ENCODE results near the gene IGSF21. TPM values are rescaled to one million over a fixed set of nuclear protein-coding genes. Genes with fewer than 3 reads are reported as not detected.

The IGSF21 gene
- total RNA-seq, 4 donors from 2014 or later, result 1.2 to 19.1 (median 1.9) TPM; not detected in 1

- no peak for DNase-seq
- H3K27me3 ChIP-seq, result no peaks in the 10 kb centered on the region
- H3K4me1 ChIP-seq, result no peaks in the 10 kb centered on the region
- no peaks in the 10 kb centered on the region for H3K36me3 ChIP-seq
- intact Hi-C loops (cut with DNase I; ENCODE audit: low total_unique reads), result no loop called here
- no peak for TF ChIP-seq CTCF (IDR thresholded peaks at IDR 0.05)
- TF ChIP-seq POLR2A (IDR thresholded peaks at IDR 0.05), result no peak
- no peak overlapping the region for H3K4me3 ChIP-seq
- H3K27ac ChIP-seq, result no peak overlapping the region
- H3K9me3 ChIP-seq, result no peaks in the 10 kb centered on the region
These were observed 272.7 kb downstream of the IGSF21 start for GRCh38 chr1:18380288-18380687.

GRCh38 chr1:18384059-18384458 is 276.5 kb downstream of the IGSF21 start:
- no peak for DNase-seq
- no peaks in the 10 kb centered on the region for H3K27me3 ChIP-seq
- H3K4me1 ChIP-seq, result no peaks in the 10 kb centered on the region
- intact Hi-C loops (cut with DNase I; ENCODE audit: low total_unique reads), result no loop called here
- no peak overlapping the region for H3K4me3 ChIP-seq
- no peaks in the 10 kb centered on the region for H3K9me3 ChIP-seq
- H3K27ac ChIP-seq, result no peak overlapping the region
- no peaks in the 10 kb centered on the region for H3K36me3 ChIP-seq
- TF ChIP-seq CTCF (IDR thresholded peaks at IDR 0.05), result no peak
- no peak for TF ChIP-seq POLR2A (IDR thresholded peaks at IDR 0.05)

DNA sequence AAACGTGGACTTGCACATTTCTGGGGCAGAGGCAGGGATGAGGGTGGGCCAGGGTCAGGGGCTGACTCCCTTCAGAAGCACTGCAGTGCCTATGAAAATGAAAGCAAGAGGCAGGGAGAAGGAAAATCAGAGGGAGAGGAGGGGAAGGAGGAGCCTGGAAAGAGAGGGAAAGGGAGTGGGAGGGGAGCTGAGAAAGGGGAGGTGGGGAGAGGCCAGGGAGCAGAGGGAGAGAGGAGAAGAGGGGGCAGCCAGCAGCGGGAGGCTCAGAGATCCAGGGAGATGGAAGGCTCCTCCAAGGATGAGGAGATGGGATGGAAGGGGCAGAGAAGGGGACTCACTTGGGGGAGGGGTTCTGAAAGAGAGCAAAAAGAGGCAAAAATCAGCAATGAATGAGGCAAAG is 276.9 kb downstream of the IGSF21 start:
- Histone ChIP-seq H3K9me3 (no peaks in the 10 kb centered on the region), H3K4me3 (no peak overlapping the region), H3K27ac (no peak overlapping the region), H3K27me3 (no peaks in the 10 kb centered on the region), H3K4me1 (no peaks in the 10 kb centered on the region), H3K36me3 (no peaks in the 10 kb centered on the region)
- no peak for DNase-seq
- intact Hi-C loops (cut with DNase I; ENCODE audit: low total_unique reads), result no loop called here
- TF ChIP-seq CTCF (IDR thresholded peaks at IDR 0.05), result no peak

GRCh38 chr1:18385239-18385790 is 277.7 kb downstream of the IGSF21 start:
- H3K4me1 ChIP-seq, result no peaks in the 10 kb centered on the region
- DNase-seq, result peak in 1 of 2 donors; percentile 46
- intact Hi-C loops (cut with DNase I; ENCODE audit: low total_unique reads), result no loop called here
- TF ChIP-seq CTCF (IDR thresholded peaks at IDR 0.05) (no peak), POLR2A (IDR thresholded peaks at IDR 0.05) (no peak)
- H3K4me3 ChIP-seq, result no peak overlapping the region
- H3K9me3 ChIP-seq, result no peaks in the 10 kb centered on the region
- H3K27ac ChIP-seq, result no peak overlapping the region
- no peaks in the 10 kb centered on the region for H3K27me3 ChIP-seq
- H3K36me3 ChIP-seq, result no peaks in the 10 kb centered on the region

DNA sequence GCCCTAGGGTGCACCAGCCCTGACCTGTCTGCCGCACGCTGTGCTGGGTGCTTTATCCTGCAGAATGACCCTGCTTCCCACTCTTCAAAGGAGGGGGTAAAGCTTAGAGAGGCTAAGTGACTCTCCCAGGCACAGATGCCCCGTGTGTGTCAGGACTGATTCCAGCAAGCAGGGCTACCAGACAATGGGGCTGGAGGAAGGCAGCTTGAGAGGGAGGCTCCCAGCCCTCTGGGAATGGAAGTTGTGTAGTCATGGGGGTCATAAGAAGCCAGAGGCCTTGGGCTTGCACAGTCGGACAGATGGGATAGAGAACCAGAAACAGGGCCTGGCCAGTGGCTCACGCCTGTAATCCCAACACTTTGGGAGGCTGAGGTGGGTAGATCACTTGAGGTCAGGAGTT is 279.0 kb downstream of the IGSF21 start:
- Histone ChIP-seq H3K27ac (no peak overlapping the region), H3K9me3 (no peaks in the 10 kb centered on the region), H3K36me3 (no peaks in the 10 kb centered on the region), H3K4me1 (no peaks in the 10 kb centered on the region), H3K4me3 (no peak overlapping the region), H3K27me3 (no peaks in the 10 kb centered on the region)
- DNase-seq, result no peak
- TF ChIP-seq CTCF (IDR thresholded peaks at IDR 0.05), result no peak
- TF ChIP-seq POLR2A (IDR thresholded peaks at IDR 0.05), result no peak
- intact Hi-C loops (cut with DNase I; ENCODE audit: low total_unique reads), result no loop called here
